Psoas muscle (tissue), 8 donors: ENCODE results near the gene ADAMTS13. TPM values are rescaled to one million over a fixed set of nuclear protein-coding genes. Genes with fewer than 3 reads are reported as not detected.
A peak's percentile ranks its signal among the peaks of the same experiment; 100 is the strongest.

ENCODE experiments used
- ATAC-seq, 4 donors: fragments of 200-7000 bp; cut with Tn5 transposase; one replicate each; pipeline ENCODE4 v1.9.1; 2020; ENCODE audit warnings: moderate library complexity in 3 of 4, mild to moderate bottlenecking in 2 of 4
- DNase-seq, 2 donors: peaks; one replicate each; pipeline ENCODE4 v3.0.0-alpha.2; 2020
- H3K27ac ChIP-seq: fragments of 200-600 bp; one replicate; pipeline ENCODE4 v1.8.0; 2022
- H3K27me3 ChIP-seq, 3 donors: fragments of 200-600 bp in 1 of 3; one replicate each; pipeline versions ENCODE4 v1.6.1 to v1.8.0; 2013 to 2022; ENCODE audit warnings: low read length in 2 of 3, mild to moderate bottlenecking in 2 of 3, moderate library complexity in 1 of 3; ENCODE audit not compliant: insufficient read depth in 3 of 3
- H3K36me3 ChIP-seq, 2 donors: fragments of 200-600 bp in 1 of 2; one replicate each; pipeline versions ENCODE4 v1.6.1 to v1.8.0; 2013 to 2022; ENCODE audit warnings: low read depth in 1 of 2, mild to moderate bottlenecking in 1 of 2, moderate library complexity in 1 of 2; ENCODE audit not compliant: insufficient read depth in 1 of 2
- H3K4me1 ChIP-seq: fragments of 200-600 bp; one replicate; pipeline ENCODE4 v1.8.0; 2022
- H3K4me3 ChIP-seq: fragments of 200-600 bp; one replicate; pipeline ENCODE4 v1.8.0; 2022; ENCODE audit warnings: mild to moderate bottlenecking
- H3K9me3 ChIP-seq: fragments of 200-600 bp; one replicate; pipeline ENCODE4 v1.8.0; 2022
- CTCF ChIP-seq: fragments of 200-600 bp; IDR thresholded peaks from one replicate; pipeline ENCODE4 v1.8.0; 2022; ENCODE audit warnings: antibody characterized with exemption
- WGBS, 3 donors: extraction: QIAGEN DNeasy Blood & Tissue Kit; methylation state at CpG; one replicate each; pipeline versions ENCODE4 v1.1.6 to v1.1.7; 2013; 5-methylcytosine and 5-hydroxymethylcytosine counted together
- intact Hi-C, 2 donors: fragments of 100-400 bp; cut with DNase I; formaldehyde crosslinking; loops; one replicate each; pipeline versions ENCODE4 v1.11.0 to v1.14.2; 2022
- polyA plus RNA-seq, 3 donors: library from polyadenylated mRNA; stranded (reverse); fragments of 200-250 nt; gene quantifications; one replicate each; pipeline ENCODE4 v1.2.3, GENCODE V29; 2013
- total RNA-seq, 4 donors: library from RNA; stranded (reverse); fragmentation: NEBNext Ultra II Directional in 2 of 4; extraction: Animal tissue kit (Norgen Biotek cat#: 25700) in 2 of 4; gene quantifications; one replicate each; pipeline versions ENCODE4 v1.2.1 to v1.2.4, GENCODE V29; 2021 to 2023
- donor health status: healthy with polysubstance abuse.
- donor health status: DM: no; HTN: no; CAD: no; lungs with moderate emphysema.
- donor health status: Bipolar disorder and iron deficiency.
- donor health status: healthy.
- donor health status: DM: yes; HTN: yes; CAD: no.
- donor health status: DM: no; HTN: no; CAD: no.
- donor health status: DM: no; HTN: no; CAD: no.
- donor health status: DM: yes; HTN: yes; CAD: no.

ADAMTS13 gene
- total and polyA plus RNA-seq, 7 donors = 0.73 to 6.7 (median 2.5) TPM

GRCh38 chr9:133426011-133426410 lies 3.8 kb downstream of the ADAMTS13 start:
- ATAC-seq (no peak), DNase-seq (no peak)
- Histone ChIP-seq H3K9me3 (no peaks in the 10 kb centered on the region), H3K4me1 (no peaks in the 10 kb centered on the region), H3K36me3 (no peaks in the 10 kb centered on the region), H3K27me3 (peaks cover 0 to 12% (median 5%) of the 10 kb centered on the region in 3 donors), H3K4me3 (no peak overlapping the region), H3K27ac (peak overlapping the region; percentile 61)
- WGBS, 3 donors = 75 to 90% (median 83%) methylated on average over 11 of the region's 11 CpGs
- TF ChIP-seq CTCF = no peak
- intact Hi-C loops = no loop called here

- intact Hi-C loops = no loop called here
- WGBS, 3 donors = 61 to 66% (median 65%) methylated on average over 10 of the region's 10 CpGs
- TF ChIP-seq CTCF = no peak
These were observed 5.6 kb downstream of the ADAMTS13 start for GRCh38 chr9:133427658-133428348.

GRCh38 chr9:133428617-133429101 lies 6.5 kb downstream of the ADAMTS13 start:
- no peak for ATAC-seq
- peak overlapping the region; percentile 22 for H3K4me3 ChIP-seq

More at GRCh38 chr9:133427658-133428348, 5.6 kb downstream of the ADAMTS13 start:
- no peak overlapping the region for H3K27ac ChIP-seq
- H3K36me3 ChIP-seq = no peaks in the 10 kb centered on the region
- H3K4me1 ChIP-seq = no peaks in the 10 kb centered on the region
- no peak for DNase-seq
- no peak for ATAC-seq
- H3K4me3 ChIP-seq = no peak overlapping the region
- H3K9me3 ChIP-seq = no peaks in the 10 kb centered on the region
- peaks cover 0 to 12% (median 5%) of the 10 kb centered on the region in 3 donors for H3K27me3 ChIP-seq

GRCh38 chr9:133429214-133429613 lies 7.0 kb downstream of the ADAMTS13 start:
- H3K36me3 ChIP-seq = no peaks in the 10 kb centered on the region
- peaks cover 0 to 12% (median 5%) of the 10 kb centered on the region in 3 donors for H3K27me3 ChIP-seq
- ATAC-seq (no peak), DNase-seq (no peak)
- no peaks in the 10 kb centered on the region for H3K4me1 ChIP-seq
- no peaks in the 10 kb centered on the region for H3K9me3 ChIP-seq
- no peak overlapping the region for H3K4me3 ChIP-seq
- H3K27ac ChIP-seq = no peak overlapping the region
- intact Hi-C loops = no loop called here
- WGBS, 3 donors = 18 to 27% (median 18%) methylated on average over 11 to 17 of the region's 18 CpGs
- no peak for TF ChIP-seq CTCF

More at GRCh38 chr9:133428617-133429101, 6.5 kb downstream of the ADAMTS13 start:
- Histone ChIP-seq H3K27ac (no peak overlapping the region), H3K36me3 (no peaks in the 10 kb centered on the region), H3K9me3 (no peaks in the 10 kb centered on the region), H3K4me1 (no peaks in the 10 kb centered on the region), H3K27me3 (peaks cover 0 to 12% (median 5%) of the 10 kb centered on the region in 3 donors)
- intact Hi-C loops = no loop called here
- no peak for DNase-seq
- WGBS, 3 donors = 7 to 21% (median 9%) methylated on average over 20 to 57 of the region's 57 CpGs
- TF ChIP-seq CTCF = no peak
